Pulmonary artery endothelial cell (primary cell): ENCODE measurements around the gene GJD3. TPM values are rescaled to one million over a fixed set of nuclear protein-coding genes. Genes with fewer than 3 reads are reported as not detected.
"Not testable (repeated sequence)": the region's sequence is repeated elsewhere in the genome, so short reads cannot be mapped to it uniquely, and the experiment has no call there.

ENCODE experiments used
- DNase-seq: peaks from one replicate; pipeline ENCODE4 v3.0.0-alpha.2; 2011; ENCODE audit warnings: low read depth, low spot score
- total RNA-seq: library from RNA; depleted of rRNA; stranded (reverse); fragments of >200 nt; gene quantifications from 2 replicates; pipeline ENCODE4 v1.2.3, GENCODE V29; 2014

GJD3 gene
- total RNA-seq, 1 donor from 2014 or later, result 0.20 TPM

GRCh38 chr17:40369923-40370322 is 5.4 kb upstream of the GJD3 start:
- DNase-seq, result no peak

GRCh38 chr17:40367728-40368127 is 3.2 kb upstream of the GJD3 start:
- DNase-seq, result not testable (repeated sequence)

GRCh38 chr17:40366861-40367518 is 2.5 kb upstream of the GJD3 start:
- no peak for DNase-seq

- no peak for DNase-seq
These were observed 1.7 kb upstream of the GJD3 start for GRCh38 chr17:40366076-40366860.

- no peak for DNase-seq
These were observed 369 bp upstream of the GJD3 start for GRCh38 chr17:40364906-40365305.

- DNase-seq, result no peak
These were observed 1.3 kb downstream of the GJD3 start for GRCh38 chr17:40363111-40363827.

- DNase-seq, result no peak
These were observed 1.8 kb downstream of the GJD3 start for GRCh38 chr17:40362696-40363110.

- no peak for DNase-seq
These were observed 2.4 kb downstream of the GJD3 start for GRCh38 chr17:40361925-40362695.

- DNase-seq, result no peak
These were observed 3.2 kb downstream of the GJD3 start for GRCh38 chr17:40361063-40361924.

- no peak for DNase-seq
These were observed 4.4 kb downstream of the GJD3 start for GRCh38 chr17:40360091-40360490.

GRCh38 chr17:40358323-40359038 is 6.1 kb downstream of the GJD3 start:
- no peak for DNase-seq

GRCh38 chr17:40356990-40357881 is 7.3 kb downstream of the GJD3 start:
- DNase-seq, result no peak

GRCh38 chr17:40355804-40356758 is 8.5 kb downstream of the GJD3 start:
- DNase-seq, result no peak

- no peak for DNase-seq
These were observed 9.3 kb downstream of the GJD3 start for GRCh38 chr17:40355123-40355803.

- no peak for DNase-seq
These were observed 10.1 kb downstream of the GJD3 start for GRCh38 chr17:40354221-40355122.

- no peak for DNase-seq
These were observed 11.7 kb downstream of the GJD3 start for GRCh38 chr17:40352779-40353394.
